ENCODE measurements around the gene B3GALT2. TPM values are rescaled to one million over a fixed set of nuclear protein-coding genes. Genes with fewer than 3 reads are reported as not detected.

B3GALT2 gene
- total RNA-seq, 1 donor from 2014 or later = 7.6 TPM

GRCh38 chr1:193221651-193222050, 35.2 kb upstream of the B3GALT2 start:
- peaks cover 18% of the 10 kb centered on the region for H3K36me3 Mint-ChIP-seq (ENCODE audit: low read depth)
- peaks cover 10% of the 10 kb centered on the region for H3K4me1 Mint-ChIP-seq (ENCODE audit: low read depth)
- no peak overlapping the region for H3K27ac Mint-ChIP-seq (ENCODE audit: unreplicated experiment)
- H3K27me3 Mint-ChIP-seq (ENCODE audit: low read depth) = no peaks in the 10 kb centered on the region
- TF ChIP-seq CTCF (IDR thresholded peaks at IDR 0.05) = no peak
- peaks cover 8% of the 10 kb centered on the region for H3K9me3 Mint-ChIP-seq (ENCODE audit: low read depth)
- no peak for DNase-seq (ENCODE audit: low spot score)
- H3K4me3 Mint-ChIP-seq (ENCODE audit: unreplicated experiment) = no peak overlapping the region

GRCh38 chr1:193219391-193219790, 33.0 kb upstream of the B3GALT2 start:
- DNase-seq (ENCODE audit: low spot score) = no peak
- TF ChIP-seq CTCF (IDR thresholded peaks at IDR 0.05) = no peak
- Mint-ChIP-seq H3K4me1 (ENCODE audit: low read depth) (peaks cover 10% of the 10 kb centered on the region), H3K27ac (ENCODE audit: unreplicated experiment) (no peak overlapping the region), H3K9me3 (ENCODE audit: low read depth) (peaks cover 8% of the 10 kb centered on the region), H3K4me3 (ENCODE audit: unreplicated experiment) (no peak overlapping the region), H3K36me3 (ENCODE audit: low read depth) (peaks cover 19% of the 10 kb centered on the region), H3K27me3 (ENCODE audit: low read depth) (no peaks in the 10 kb centered on the region)

- no peaks in the 10 kb centered on the region for H3K27me3 Mint-ChIP-seq (ENCODE audit: low read depth)
- no peak for TF ChIP-seq CTCF (IDR thresholded peaks at IDR 0.05)
Measured at GRCh38 chr1:193216920-193217319, 30.5 kb upstream of the B3GALT2 start.

GRCh38 chr1:193213998-193214397, 27.6 kb upstream of the B3GALT2 start:
- no peak for DNase-seq (ENCODE audit: low spot score)
- H3K4me3 Mint-ChIP-seq (ENCODE audit: unreplicated experiment) = no peak overlapping the region
- H3K27me3 Mint-ChIP-seq (ENCODE audit: low read depth) = no peaks in the 10 kb centered on the region
- H3K36me3 Mint-ChIP-seq (ENCODE audit: low read depth) = peaks cover 31% of the 10 kb centered on the region
- H3K4me1 Mint-ChIP-seq (ENCODE audit: low read depth) = peaks cover 23% of the 10 kb centered on the region
- peaks cover 8% of the 10 kb centered on the region for H3K9me3 Mint-ChIP-seq (ENCODE audit: low read depth)
- H3K27ac Mint-ChIP-seq (ENCODE audit: unreplicated experiment) = no peak overlapping the region
- no peak for TF ChIP-seq CTCF (IDR thresholded peaks at IDR 0.05)

More at GRCh38 chr1:193216920-193217319, 30.5 kb upstream of the B3GALT2 start:
- no peak for DNase-seq (ENCODE audit: low spot score)
- H3K4me3 Mint-ChIP-seq (ENCODE audit: unreplicated experiment) = no peak overlapping the region
- peaks cover 8% of the 10 kb centered on the region for H3K9me3 Mint-ChIP-seq (ENCODE audit: low read depth)
- peaks cover 4% of the 10 kb centered on the region for H3K4me1 Mint-ChIP-seq (ENCODE audit: low read depth)
- peaks cover 28% of the 10 kb centered on the region for H3K36me3 Mint-ChIP-seq (ENCODE audit: low read depth)
- no peak overlapping the region for H3K27ac Mint-ChIP-seq (ENCODE audit: unreplicated experiment)

GRCh38 chr1:193212637-193213036, 26.2 kb upstream of the B3GALT2 start:
- DNase-seq (ENCODE audit: low spot score) = no peak
- Mint-ChIP-seq H3K4me3 (ENCODE audit: unreplicated experiment) (no peak overlapping the region), H3K36me3 (ENCODE audit: low read depth) (peaks cover 35% of the 10 kb centered on the region), H3K27ac (ENCODE audit: unreplicated experiment) (peak overlapping the region; percentile 32), H3K4me1 (ENCODE audit: low read depth) (peaks cover 23% of the 10 kb centered on the region), H3K9me3 (ENCODE audit: low read depth) (peaks cover 18% of the 10 kb centered on the region), H3K27me3 (ENCODE audit: low read depth) (no peaks in the 10 kb centered on the region)
- no peak for TF ChIP-seq CTCF (IDR thresholded peaks at IDR 0.05)
